CD4-positive, alpha-beta T cell treated with Interleukin-6 at 100 ng/mL for 8 hours (primary cell): ENCODE results near the gene HDAC8.
A peak's percentile ranks its signal among the peaks of the same experiment; 100 is the strongest.

Source experiments
- DNase-seq: peaks from one replicate; pipeline ENCODE4 v3.0.0-alpha.2; 2020; ENCODE audit warnings: mixed read lengths, low spot score

HDAC8 gene

DNA sequence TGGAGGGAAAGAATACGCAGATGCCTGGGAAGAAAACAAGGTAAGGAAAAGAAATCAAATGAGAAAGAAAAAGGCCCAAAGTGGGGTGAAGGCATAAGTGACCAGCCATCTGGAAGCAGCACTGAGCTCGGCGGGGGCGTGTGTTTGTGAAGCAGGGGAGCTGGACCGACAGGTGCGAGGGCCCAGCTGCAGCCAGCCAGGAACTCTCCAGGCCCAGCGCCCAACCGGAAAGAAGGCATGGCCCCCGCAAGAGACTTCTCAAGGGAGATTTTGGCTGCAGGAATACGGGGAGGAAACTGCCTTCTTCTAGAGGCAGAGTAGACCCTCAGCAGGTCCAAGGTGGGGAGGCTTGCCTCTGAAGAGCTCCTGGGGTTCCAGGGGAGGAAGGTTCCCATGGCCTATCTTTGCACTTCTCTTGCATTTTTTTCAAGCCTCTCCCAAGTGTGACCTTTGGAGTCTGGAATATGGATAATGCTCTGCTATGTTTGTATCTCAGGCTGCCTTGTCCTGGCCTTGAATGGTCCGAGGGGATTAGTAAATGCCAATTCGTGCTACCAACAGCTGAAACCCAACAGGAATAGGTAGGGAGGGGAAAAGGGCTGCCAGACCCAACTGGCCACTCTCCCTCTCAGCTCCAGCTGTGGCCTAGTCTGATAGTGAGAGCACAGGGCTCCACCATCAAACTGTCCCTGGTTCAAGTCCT lies 256.1 kb downstream of the HDAC8 start:
- no peak for DNase-seq

DNA sequence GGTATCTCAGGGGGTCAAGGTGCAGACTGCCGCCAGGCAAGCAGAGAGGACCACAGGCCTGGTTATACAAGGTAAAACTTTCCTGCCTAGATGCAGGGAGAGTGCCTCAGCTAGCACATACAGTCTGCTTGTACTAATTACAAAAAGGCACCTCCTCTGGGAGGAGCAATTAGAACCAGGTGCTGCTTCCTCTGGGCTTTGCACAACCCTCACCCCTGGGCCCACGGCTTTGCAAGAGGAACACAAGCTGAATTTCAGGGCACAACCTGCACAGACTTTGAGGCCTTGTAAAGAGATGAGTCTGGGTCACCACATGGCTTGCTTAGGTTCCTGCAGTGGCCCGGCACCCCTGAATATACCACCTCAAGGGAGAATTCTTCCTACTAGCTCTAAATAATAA lies 257.8 kb downstream of the HDAC8 start:
- DNase-seq: no peak

DNA sequence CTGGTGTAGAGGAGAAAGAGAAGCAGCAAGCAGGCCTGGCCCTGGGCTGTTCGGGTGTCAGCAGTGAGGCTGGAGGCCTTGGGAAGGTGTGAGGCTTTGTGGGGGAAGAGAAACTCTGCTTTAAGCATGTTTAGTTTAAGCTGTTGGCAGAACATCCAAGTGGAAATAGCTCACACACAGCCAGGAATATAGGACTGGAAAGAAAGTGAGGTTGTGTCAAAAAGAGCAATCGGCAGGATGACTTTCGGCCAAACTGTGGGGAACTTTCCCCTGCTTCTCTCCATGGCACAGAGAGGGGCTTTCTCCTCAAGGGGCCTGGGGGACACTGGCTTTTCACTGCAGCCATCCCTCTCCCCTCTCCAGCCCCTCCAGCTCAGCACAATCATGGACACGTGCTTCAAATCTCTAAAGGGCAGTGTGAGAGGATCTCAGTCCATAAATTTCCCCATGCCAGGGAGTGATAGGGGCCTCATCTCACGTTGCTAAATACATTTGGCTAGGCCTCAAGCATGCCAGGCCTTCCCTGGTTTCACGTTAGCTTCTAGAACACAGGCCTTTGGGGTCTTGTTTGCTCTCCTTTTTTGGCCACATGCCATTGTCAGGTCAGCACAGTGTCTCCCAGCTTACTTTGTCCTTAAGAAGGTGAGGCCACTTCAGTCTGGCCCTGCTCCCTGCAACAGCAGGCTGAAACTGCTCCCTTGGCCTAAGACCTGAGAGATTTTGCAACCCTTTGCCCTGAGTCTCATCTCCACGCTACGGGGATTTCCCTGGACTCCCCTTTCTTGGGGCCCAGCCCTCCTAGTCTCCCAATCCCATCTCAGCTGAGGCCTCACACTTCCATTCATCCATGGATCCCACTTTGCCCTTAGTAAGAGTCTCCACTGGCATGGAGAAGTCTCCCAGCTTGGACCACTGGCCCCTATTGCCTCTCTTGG lies 258.7 kb downstream of the HDAC8 start:
- DNase-seq: no peak

DNA sequence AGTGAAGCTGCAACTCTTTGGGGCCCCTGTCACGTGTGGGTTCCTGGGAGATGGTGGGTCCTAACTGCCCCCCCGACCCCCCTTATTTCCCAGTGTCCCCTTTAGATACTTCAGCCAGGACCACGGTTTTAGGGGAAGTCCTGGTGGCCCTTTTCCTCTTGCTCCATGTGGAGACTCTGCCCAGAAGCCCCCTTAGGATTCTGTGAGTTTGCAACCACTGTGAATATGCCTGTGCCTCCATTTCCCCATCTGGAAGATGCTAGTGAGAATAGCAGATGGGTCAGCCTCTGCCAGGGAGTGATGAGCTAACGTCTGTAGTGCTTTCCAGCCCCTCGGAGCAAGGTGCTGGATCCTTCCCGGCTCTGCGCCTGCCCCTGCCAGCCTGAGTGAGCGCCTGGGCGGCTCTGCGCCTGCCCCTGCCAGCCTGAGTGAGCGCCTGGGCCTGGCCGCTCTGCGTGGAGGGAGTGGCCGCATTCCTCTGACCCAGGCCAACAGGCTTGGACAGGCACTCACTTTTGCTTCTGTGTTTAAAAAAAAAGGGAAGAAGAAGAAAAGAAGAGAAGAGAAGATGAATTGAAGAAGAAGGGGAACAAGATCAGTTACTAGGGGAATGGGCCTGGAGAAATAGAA lies 260.2 kb downstream of the HDAC8 start:
- DNase-seq: no peak

DNA sequence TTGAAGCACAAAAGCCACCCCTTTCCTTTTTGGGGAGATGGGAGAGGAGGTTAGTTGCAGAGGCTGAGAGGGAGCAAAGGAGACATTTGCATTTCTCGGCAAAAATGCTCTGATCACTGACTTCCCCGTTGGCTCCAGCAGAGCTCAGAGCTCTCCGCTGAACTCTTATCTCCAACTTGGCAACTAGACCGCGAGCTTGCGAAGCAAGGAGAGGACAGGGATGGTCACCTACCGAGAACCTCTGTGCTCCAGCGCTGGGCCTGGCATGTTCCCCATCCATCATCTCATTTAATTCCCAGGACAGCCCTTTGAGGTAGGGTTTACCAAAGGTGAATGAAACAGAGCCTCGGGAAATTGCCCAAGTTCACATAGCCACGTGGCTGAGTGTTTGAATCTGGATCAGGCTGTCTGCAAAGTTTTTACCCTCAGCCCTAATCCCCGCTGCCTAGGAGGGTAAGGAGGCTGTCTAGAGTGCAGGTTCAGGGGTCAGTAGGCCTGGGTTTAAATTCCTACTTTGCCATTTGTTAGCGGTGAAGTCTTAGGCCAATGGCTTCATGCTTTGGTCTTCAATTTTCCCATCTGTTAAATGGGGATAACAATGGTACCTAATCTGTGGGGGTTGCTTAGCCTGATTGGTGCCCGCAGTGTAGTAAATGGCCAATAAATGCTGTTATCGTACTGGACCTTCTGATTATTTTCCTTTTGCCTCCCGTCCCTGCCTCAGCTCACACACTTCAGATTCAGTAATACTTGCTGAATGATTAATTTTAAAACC lies 263.2 kb downstream of the HDAC8 start:
- DNase-seq: no peak

DNA sequence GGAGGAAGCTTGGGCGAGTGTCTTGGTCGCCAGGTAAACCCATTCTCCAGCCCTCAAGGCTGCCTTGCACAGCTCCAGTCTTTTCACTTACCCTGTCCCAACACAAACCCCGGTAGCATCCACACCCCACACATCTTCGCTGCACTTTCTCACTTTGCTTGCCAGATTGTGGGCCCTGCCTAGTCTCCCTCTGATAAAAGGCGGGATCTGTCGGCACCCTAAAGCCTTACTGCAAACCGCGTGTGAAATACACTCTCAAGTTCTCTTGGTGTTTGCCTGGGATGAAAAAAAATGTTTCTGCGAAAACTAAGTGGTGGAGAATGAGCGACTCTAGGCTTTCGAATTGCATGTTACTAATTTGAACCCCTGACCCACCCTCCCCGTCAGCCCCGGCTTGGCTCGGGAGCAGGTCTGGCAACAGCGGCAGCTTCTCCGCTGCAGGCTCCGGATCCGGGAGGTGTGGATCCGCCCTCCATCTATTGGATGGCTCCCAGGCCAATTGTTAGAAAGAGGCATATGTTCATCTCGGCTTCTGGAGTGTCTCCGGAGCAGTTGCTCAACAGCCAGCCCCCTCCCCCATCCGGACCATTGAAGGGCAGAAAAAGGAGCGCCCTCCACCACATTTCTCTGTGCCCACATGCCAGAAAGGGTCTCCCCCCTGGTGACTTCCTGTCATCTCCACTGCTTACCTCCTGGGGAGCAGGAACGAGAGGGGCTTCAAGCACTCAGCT lies 263.9 kb downstream of the HDAC8 start:
- no peak for DNase-seq

DNA sequence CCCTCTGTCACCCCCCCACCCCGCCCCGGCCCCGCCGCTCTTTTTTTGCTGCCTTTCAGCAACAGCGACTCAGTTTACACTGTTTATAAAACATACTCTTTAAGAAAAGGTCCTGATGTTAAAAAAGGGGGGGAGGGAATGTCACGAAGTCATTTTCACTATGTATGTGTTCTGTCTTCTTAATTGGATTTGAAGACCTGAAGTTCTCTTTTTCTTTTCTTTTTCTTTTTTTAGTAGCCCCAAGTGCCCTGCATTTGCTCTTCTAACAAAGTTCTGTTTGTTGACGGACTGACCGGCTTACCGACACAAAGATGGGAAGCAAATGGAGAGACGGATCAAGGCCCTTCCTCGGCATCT lies 264.5 kb downstream of the HDAC8 start:
- no peak for DNase-seq

DNA sequence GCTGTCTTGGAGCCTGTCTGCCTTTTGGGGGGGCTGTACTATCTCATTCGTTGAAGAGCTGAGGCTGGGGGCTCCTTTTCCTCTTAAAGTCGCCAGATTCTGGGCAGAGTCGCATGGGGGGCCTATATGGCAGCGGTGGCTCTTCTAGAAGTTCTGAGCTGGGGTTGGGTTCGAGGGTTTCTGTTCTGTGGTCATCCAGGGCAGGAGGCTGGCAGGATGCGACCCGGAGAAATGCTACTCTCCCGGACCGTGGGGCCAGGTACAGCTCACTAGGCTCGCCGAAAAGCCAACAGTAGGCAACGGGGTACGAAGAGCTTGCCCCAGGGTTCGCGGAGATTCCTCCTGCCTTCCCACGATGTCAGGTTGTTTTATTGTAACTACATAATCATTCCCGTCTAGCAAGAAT lies 265.0 kb downstream of the HDAC8 start:
- DNase-seq: no peak

DNA sequence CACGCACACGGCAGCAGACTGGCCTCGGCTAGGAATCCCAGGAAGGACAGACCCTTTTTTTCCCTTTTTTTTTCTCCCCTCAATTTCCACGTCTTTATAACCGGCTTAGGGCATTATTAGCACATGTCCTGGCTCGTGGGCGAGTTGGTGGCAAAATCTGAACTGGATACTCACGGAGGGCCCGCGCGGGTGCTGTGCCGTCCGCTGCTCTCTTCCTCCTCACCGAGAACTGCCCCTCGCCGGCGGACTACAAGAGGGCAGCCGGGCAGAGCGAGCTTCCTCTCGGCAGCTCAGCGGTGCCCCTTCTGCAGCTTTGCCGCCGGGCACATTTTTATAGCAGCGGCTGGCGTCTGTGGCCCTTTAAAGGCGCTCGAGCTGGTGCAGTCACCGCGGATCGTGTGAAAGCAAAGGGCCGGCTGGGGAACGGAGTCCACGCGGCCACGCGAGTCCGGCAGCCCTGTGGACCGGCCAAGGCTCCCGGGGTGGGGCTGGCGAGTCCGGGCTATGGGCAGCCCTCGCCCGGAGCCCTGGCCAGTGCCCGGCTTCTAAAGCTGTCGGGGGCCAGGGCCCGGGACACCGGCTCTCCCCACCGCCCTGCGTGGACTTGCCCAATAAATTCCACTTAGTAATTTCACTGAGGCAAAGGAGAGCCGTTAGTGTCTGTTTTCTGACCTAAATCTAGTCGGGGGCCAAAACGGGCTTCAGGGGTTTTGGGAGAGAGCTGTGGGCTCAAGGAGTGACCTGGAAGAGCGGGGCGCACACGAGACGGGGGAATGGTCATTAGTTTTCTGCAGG lies 265.6 kb downstream of the HDAC8 start:
- peak; percentile 14 for DNase-seq

DNA sequence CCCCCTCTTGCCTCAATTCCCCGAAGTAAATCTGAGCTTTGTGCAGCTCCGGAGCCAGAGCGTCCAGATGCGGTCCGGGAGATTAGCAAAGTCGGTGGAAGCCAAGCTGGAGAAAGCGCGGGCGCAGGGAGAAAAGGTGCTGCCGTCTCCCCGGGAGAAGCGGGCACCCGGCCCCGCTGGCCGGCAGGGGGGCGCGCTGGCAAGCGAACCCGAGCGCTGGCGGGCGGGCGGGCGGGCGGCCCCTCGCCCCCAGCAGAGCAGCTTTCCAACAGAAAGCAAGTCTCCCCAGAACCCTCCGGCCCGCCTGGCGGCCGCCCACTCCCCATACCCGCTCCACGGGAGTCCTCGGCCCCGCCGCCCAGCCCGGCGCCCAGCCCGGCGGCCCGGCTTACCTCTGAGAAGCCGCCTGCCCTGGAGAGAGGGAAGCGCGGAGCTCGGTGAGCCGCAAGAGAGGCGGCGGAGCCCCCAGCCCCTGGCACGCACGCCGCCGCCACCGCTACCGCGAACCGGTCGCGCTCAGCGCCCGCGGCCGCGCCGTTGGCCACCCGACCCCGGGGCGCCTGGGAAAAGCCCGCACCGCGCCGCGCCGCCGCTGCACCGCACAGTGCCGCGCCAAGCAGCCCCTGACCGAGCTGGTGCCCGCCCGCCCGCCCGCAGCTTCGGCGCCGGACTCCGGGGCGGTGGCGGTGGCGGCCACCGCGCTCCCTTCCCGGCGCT lies 266.4 kb downstream of the HDAC8 start:
- no peak for DNase-seq

DNA sequence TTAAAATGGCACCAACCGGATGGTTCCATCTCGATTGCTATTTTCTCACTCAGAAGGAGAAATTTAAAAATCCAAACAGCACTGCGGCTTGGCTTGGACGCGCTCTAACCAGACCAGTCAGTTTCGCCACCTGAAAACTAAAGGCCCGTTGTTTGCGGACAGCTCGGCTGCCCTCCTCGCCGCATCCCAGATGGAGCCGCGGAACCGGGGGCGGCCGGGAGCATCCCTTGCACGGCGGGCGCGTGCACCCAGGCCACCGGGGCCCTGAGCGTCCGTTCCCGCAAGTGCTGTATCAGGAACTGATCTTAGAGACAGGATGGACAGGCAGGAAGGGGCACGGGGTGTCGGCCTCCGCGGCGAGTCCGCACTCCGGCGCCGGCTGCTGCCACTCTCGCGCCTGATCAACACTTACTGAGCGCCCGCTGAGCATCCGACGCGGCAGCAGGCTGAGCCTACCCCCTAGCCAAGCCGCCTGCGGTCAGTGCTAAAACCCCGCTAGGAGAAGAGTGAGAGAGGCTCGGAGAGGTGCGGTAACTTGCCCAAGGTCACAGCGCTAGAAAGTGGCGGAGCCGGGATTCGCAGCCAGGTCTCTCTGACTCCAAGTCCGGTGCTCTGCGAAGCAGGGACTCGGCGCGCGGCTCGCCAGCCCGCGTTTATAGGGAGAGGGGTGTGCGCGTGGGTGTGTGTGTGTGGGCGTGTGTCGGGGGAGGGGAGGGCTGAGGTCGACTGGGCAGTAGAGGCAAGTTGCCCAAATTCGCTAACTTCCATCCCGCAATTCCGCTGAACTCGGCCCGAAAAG lies 267.2 kb downstream of the HDAC8 start, which contains the start of gene CITED1:
CITED1 (minus strand) TSS at position 629 of the 799 bp plus-strand sequence. CDS start 3,045 bp downstream, outside the sequence.
- DNase-seq: no peak

DNA sequence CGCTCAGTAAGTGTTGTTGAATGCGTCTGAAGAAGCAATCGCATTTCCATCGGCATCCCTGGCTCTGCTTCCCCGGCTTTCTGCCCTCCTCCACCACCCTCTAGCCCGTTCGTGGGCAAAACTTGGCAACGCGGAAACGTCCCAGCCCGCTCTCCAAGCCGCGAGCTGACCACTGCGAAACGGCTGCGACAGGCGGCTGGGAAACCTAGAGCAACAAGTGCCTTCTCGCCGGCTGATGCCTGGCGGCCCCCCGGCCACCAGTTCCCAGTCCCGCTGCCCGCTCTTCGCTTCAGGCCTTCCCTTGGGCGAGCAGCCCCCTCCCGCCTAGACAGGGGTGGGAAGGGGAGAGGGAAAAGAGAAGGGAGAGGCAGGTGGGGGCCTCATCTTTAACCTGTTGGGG lies 267.8 kb downstream of the HDAC8 start:
- DNase-seq: no peak

DNA sequence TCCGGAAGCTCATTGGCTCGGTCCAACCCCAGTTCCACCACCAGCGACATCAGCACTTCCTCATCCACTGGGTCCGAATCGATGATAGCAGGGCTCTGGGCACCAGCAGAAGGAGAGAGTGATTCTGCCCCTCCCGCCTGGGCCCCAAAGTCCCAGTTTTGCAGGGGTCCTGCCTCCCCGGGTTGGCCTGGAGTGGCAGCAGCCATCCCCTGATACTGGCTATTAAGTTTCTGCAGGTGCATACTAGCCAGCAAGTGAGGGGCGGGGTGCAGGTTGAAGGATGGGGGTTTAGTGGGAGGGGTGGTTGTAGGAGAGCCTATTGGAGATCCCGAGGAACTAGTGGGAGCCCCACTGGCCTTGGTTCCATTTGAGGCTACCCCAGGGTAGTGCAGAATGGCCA lies 270.9 kb downstream of the HDAC8 start:
- no peak for DNase-seq

DNA sequence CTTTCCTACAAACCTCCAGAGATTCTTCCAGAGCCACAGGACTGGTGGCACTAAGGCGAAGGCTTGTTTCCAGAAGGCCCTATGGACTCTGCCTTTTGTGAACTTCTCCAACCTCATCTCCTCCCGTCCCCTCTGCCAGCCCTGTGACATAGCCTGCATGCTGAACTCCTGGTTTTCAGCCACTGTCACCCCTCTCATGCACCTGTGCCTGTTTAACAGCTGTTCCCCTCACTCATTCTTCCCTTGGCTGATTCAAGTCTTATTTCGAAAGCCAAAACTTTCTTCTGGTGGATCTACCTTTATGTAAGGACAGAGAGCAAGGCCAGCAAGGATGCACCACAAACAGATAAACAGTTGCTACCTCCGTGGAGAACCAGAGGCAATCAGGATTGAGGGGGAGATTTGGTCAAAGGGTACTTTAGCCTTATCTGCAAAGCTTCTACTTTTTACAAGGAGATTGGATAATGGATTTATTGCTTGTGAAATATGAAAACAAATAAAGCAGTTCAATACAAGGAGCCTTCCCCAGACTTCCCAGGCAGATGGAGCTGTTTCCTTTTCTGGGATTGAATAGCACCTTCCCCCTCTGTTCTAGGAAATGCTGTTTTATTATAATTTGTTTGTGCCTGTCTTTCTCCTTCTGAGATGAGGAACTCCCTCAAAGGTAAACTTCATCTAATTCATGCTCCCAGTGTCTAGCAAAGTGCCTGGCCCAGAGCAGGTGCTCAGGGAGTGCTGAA lies 272.6 kb downstream of the HDAC8 start:
- DNase-seq: no peak

DNA sequence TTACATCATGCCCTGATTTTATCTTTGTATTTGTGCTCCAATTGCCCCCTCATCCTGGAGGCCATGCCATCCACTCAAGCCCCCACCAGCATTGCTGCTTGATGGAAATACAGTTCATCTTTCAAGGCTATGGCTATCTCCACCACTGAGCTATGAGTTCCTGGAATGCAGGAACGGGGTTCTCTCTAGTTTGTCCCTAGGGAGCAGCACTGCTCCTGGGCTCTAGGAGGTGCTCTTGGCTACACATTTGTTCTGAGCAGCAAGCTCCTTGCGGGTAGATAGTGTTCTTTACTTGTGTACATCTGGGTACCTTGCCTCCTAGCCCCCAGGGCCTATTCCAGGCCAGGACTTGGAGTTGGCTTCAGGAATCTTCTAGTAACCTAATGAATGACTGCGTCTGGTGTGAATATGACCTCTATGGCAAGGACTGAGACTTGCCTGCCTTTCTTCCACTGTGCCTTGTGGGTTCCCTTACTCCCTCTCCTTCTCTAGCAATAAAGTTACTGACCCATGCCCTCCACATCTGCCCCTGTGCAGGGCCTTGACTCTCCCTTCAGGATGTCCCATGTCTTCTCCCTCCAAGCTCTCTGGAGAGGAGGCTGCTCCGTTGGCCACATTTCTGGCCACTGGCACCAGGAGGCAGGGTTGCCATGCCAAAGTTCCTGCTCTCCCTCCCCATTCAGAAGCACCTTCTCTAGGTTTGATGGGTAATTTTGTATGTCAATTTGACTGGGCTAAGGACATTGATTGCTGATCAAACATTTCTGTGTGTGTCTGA lies 274.5 kb downstream of the HDAC8 start:
- DNase-seq: no peak

DNA sequence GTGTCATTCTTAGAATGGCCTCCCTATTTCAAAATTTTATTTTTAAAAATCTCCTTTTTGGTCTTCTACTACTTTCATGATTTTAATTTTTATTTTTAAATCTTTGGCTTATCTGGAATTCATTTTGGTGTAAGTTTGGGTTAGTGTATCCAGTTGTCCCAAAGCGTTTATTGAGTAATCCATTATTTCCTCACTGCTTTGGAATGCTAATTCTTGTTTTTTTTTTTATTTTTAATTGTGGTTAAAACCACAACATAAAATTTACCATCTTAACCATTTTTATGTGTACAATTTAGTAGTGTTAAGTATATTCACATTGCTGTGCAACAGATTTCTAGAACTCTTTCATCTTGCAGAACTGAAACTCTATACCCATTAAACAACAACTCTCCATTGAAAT lies 275.7 kb downstream of the HDAC8 start:
- no peak for DNase-seq

DNA sequence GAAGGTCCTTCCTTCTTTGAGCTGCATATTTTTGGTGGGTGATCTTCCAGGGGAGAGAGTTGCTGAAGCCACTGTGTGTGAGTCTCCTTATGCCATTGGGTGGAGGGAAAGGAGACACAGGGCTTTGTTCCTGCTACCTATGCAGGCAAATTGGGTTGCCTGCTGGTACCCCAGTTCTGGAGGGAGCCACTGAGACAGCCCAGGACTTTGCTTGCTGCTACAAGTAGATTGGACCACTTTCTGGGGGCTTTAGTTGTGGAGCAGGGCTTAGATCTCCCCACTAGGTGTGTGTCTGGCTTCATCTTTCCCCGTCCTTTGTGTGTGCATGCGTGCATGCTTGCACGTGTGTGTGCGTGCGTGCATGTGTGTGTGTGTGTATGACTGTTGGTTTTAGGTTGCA lies 276.9 kb downstream of the HDAC8 start:
- no peak for DNase-seq

DNA sequence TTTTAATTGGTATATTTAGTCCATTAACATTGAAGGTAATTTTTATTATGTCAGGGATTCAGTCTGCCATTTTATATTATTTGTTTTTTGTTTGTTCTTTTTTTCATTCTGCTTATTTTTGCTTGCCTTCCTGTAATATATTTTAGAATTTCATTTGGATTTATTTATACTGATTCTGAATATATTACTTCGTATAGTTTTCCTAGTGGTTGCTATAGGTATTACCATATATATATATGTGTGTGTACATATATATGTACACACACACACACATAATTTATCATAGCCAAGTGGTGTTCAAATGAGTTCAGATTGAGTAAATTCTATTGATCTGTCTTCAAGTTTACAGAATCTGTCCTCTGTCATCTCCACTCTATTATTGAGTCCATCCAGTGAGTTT lies 278.1 kb downstream of the HDAC8 start:
- no peak for DNase-seq
